BE2C (cell line): ENCODE data around the gene HOPX.

Experiments
- DNase-seq: peaks from one replicate; pipeline ENCODE4 v3.0.0-alpha.2; 2020
- H3K27me3 ChIP-seq: fragments of 250-450 bp; sonication (Bioruptor Pico); 2 replicates; pipeline ENCODE4 v1.5.1; 2020; ENCODE audit warnings: mild to moderate bottlenecking
- H3K36me3 ChIP-seq: fragments of 250-450 bp; sonication (Bioruptor Pico); 2 replicates; pipeline ENCODE4 v1.5.1; 2020; ENCODE audit warnings: mild to moderate bottlenecking
- H3K4me1 ChIP-seq: fragments of 250-450 bp; sonication (Bioruptor Pico); 2 replicates; pipeline ENCODE4 v1.5.1; 2020
- H3K4me3 ChIP-seq: 2 replicates; pipeline ENCODE4 v1.5.1; 2011; ENCODE audit warnings: low read depth, low read length
- H3K9me3 ChIP-seq: fragments of 250-450 bp; sonication (Bioruptor Pico); 2 replicates; pipeline ENCODE4 v1.5.1; 2020
- TF ChIP-seq, protein P1 (sequence below): IDR thresholded peaks from 2 replicates; pipeline ENCODE4 v1.5.1; 2012; ENCODE audit warnings: mild to moderate bottlenecking, low read depth, low read length

HOPX gene

DNA sequence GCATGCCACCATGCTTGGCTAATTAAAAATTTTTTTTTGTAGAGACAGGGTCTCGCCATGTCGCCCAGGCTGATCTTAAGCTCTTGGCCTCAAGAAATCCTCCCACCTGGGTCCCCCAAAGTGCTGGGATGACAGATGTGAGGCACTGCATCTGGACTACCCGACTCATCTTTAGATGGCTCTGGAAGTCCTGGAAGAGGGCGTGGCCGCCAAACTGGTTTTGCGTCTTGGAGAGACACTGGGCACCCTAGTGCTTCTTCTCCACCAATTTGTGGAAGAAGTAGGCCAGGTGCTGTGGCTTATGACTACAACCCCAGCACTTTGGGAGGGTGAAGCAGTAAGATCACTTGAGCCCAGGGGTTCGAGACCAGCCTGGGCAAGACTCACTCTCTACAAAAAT, 47.6 kb downstream of the HOPX start:
- H3K9me3 ChIP-seq, result no peaks in the 10 kb centered on the region
- H3K36me3 ChIP-seq, result no peaks in the 10 kb centered on the region
- no peaks in the 10 kb centered on the region for H3K4me1 ChIP-seq
- H3K27me3 ChIP-seq, result no peaks in the 10 kb centered on the region
- DNase-seq, result no peak
- no peak overlapping the region for H3K4me3 ChIP-seq
- TF ChIP-seq, protein P1, sequence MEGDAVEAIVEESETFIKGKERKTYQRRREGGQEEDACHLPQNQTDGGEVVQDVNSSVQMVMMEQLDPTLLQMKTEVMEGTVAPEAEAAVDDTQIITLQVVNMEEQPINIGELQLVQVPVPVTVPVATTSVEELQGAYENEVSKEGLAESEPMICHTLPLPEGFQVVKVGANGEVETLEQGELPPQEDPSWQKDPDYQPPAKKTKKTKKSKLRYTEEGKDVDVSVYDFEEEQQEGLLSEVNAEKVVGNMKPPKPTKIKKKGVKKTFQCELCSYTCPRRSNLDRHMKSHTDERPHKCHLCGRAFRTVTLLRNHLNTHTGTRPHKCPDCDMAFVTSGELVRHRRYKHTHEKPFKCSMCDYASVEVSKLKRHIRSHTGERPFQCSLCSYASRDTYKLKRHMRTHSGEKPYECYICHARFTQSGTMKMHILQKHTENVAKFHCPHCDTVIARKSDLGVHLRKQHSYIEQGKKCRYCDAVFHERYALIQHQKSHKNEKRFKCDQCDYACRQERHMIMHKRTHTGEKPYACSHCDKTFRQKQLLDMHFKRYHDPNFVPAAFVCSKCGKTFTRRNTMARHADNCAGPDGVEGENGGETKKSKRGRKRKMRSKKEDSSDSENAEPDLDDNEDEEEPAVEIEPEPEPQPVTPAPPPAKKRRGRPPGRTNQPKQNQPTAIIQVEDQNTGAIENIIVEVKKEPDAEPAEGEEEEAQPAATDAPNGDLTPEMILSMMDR, result no peak

DNA sequence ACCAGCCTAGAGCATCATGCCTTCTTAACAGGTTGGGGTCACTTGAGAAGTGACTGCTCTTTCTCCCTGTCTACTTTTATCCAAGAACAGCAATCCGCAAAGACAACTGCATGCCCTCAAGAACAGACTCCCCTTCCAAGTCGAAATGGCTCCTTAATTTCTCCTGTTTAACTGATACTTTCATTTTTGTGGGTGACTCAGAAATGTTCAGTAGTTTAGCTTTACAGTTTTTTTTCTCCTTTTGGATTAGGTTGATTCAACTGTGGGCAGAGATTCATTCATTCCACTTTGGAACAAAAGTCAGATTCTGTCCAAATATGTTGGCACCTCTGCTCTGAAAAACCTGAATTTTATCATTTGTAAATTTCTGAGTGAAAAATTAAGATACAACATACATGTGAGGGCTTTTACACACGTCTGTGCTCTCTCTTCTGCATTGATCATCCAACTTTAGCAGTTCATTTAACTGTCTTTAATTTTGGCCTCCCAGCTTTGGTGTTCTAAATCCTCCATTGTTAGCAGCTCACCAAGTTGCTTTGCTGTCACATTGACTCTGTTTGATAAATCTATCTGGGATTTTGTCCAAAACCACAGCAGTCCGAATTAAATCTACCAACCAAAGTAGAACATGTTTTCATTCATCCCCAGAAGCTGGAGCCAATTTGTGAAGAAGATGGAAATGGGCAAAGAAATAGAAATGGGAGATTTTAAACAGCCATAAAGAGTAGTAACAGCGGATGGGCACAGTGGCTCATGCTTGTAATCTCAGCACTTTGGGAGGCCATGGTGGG, 50.0 kb downstream of the HOPX start:
- Histone ChIP-seq H3K9me3 (no peaks in the 10 kb centered on the region), H3K4me3 (no peak overlapping the region), H3K36me3 (no peaks in the 10 kb centered on the region), H3K27me3 (no peaks in the 10 kb centered on the region), H3K4me1 (no peaks in the 10 kb centered on the region)
- TF ChIP-seq, protein P1, result no peak
- no peak for DNase-seq

DNA sequence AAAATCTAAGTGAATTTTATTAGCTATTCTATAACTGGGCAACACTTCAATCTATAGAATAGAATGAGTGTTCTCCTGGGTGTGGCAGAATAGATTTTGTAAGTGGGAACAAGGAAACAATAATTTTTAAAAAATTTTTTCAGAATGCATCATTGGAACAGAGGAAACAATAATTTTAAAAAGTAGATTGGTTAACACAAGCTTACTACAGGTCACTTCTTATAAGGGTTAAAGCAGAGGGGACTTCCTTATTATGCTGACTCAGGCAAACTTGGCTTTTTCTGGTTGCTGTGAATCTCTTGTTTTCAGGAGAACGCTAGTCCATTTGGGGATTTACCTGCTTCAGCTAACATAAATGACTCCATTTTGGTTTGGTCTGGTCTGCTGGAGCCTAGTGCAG, 52.5 kb downstream of the HOPX start:
- Histone ChIP-seq H3K4me3 (no peak overlapping the region), H3K36me3 (no peaks in the 10 kb centered on the region), H3K4me1 (no peaks in the 10 kb centered on the region), H3K27me3 (no peaks in the 10 kb centered on the region), H3K9me3 (no peaks in the 10 kb centered on the region)
- DNase-seq, result no peak
- TF ChIP-seq, protein P1, result no peak

DNA sequence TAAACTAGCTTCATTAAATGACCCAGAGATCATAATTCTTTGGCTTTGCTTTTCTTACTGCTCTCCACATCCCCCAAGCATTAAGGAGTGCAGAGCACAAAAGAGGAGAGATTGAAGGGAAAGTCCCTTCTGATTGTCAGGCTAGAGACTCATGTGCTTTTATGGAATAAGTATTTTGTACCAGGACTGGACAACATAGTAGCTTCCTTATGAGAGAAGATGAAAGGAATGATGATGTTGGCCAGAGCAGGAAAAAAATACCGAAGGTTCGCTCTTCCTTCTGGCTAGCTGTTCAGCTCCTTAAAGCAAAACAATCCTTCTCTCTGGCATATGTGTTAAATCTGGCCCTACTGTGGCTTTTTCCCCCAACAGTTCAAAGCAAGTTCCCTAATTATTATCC, 53.1 kb downstream of the HOPX start:
- H3K36me3 ChIP-seq, result no peaks in the 10 kb centered on the region
- TF ChIP-seq, protein P1, result no peak
- no peaks in the 10 kb centered on the region for H3K4me1 ChIP-seq
- H3K27me3 ChIP-seq, result no peaks in the 10 kb centered on the region
- no peak overlapping the region for H3K4me3 ChIP-seq
- no peak for DNase-seq
- no peaks in the 10 kb centered on the region for H3K9me3 ChIP-seq

DNA sequence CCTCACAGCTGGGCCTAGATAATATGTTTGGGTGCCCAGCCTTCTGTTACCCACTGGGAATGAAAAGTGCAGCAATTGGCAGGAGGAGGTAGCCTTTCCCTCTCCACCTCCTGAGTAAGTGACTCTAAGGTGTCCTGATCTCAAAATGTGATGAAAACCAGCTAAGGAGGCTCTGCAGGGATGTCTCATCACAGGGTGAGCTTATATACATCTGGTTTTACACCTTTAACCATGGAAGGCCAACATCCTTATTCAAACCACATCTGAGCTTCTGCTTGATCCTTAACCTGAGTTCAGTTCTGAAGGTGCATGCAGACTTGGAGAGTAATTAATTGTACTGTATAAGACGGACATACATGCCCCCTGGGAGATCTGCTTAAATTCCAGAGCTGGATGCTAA, 53.7 kb downstream of the HOPX start:
- no peaks in the 10 kb centered on the region for H3K4me1 ChIP-seq
- TF ChIP-seq, protein P1, result no peak

DNA sequence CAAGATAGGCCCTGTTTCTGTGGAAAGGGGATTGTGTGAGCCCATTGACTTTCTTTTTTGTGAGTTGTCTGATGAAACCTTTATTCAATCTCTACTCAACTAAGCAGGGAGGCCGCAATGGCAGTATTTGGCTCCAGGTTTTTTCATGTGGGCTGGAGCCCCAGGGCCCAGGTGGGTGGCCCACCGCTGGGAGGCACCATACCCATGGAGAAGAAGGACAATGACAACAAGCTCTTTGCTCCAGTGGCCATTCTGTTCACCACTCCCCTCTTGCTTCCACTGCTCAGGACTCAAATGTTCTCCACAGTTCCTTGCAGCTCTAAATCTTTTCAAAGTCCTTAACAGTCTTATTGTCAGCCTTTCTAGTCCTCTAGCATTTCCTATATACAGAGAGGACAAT, 54.1 kb downstream of the HOPX start:
- no peak overlapping the region for H3K4me3 ChIP-seq
- no peak for DNase-seq
- H3K36me3 ChIP-seq, result no peaks in the 10 kb centered on the region
- no peaks in the 10 kb centered on the region for H3K9me3 ChIP-seq
- TF ChIP-seq, protein P1, result no peak
- no peaks in the 10 kb centered on the region for H3K4me1 ChIP-seq
- H3K27me3 ChIP-seq, result no peaks in the 10 kb centered on the region

More for the DNA sequence above, 53.7 kb downstream of the HOPX start:
- DNase-seq, result no peak
- Histone ChIP-seq H3K9me3 (no peaks in the 10 kb centered on the region), H3K36me3 (no peaks in the 10 kb centered on the region), H3K4me3 (no peak overlapping the region), H3K27me3 (no peaks in the 10 kb centered on the region)
